ENCODE data around the gene HNRNPUL2.
"Not testable (repeated sequence)": the region's sequence is repeated elsewhere in the genome, so short reads cannot be mapped to it uniquely, and the experiment has no call there.

HNRNPUL2 gene

DNA sequence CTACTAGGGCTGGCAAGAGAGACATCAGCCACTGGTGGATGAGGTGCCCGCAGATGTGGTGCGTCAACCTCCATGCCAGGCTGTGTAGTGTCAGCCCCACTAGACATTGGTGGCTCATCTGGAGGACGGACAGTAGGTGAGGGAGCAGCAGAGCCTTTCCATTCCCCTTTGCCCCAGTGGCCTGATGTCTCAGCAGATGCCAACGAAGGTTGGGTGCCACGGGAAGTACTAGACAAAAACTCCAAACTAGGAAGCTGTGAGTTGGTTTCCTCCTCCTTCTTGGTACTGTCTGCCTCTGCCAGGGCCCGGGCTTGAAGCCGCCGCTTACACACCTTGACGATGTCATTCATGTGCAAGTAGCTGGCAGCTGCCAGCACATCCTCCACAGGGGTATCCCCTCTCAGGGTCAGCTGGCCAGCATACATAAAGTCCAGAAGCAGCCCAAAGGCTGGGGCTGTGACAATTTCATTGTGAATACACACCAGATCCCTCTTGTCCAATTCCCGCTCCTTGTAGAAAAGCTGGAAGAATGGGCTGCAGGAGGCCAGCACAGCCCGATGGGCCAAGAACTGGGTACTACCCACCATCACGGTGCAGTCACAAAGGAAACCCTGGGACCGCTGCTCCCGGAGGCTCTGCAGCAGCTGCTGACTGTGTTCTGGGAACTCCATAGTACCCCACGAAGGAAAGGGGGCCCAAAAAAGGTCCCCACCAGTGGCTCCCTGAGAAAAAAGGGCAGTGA, 25.9 kb upstream of the HNRNPUL2 start:
- no peak overlapping the region for H2AFZ ChIP-seq (ENCODE audit: low read length, unreplicated experiment)
- H3K4me3 ChIP-seq (ENCODE audit: low read depth, low read length): peak overlapping the region; percentile 91
- peaks cover 4% of the 10 kb centered on the region for H3K79me2 ChIP-seq (ENCODE audit: control insufficient read depth, insufficient read depth, low read length, unreplicated experiment)
- H3K4me1 ChIP-seq (ENCODE audit: control insufficient read depth, insufficient read depth, low read length, unreplicated experiment): no peaks in the 10 kb centered on the region
- no peaks in the 10 kb centered on the region for H3K27me3 ChIP-seq (ENCODE audit: insufficient read depth, low read length)
- peaks cover 7% of the 10 kb centered on the region for H3K36me3 ChIP-seq (ENCODE audit: insufficient read depth, low read length)
- no peak overlapping the region for H3K27ac ChIP-seq (ENCODE audit: low read depth, low read length)

- Histone ChIP-seq H3K27ac (ENCODE audit: low read depth, low read length) (no peak overlapping the region), H3K79me2 (ENCODE audit: control insufficient read depth, insufficient read depth, low read length, unreplicated experiment) (peaks cover 4% of the 10 kb centered on the region), H3K36me3 (ENCODE audit: insufficient read depth, low read length) (peaks cover 7% of the 10 kb centered on the region), H3K27me3 (ENCODE audit: insufficient read depth, low read length) (no peaks in the 10 kb centered on the region), H3K4me3 (ENCODE audit: low read depth, low read length) (no peak overlapping the region), H2AFZ (ENCODE audit: low read length, unreplicated experiment) (no peak overlapping the region), H3K4me1 (ENCODE audit: control insufficient read depth, insufficient read depth, low read length, unreplicated experiment) (no peaks in the 10 kb centered on the region)
These were observed 25.0 kb upstream of the HNRNPUL2 start for GRCh38 chr11:62752177-62752785.

DNA sequence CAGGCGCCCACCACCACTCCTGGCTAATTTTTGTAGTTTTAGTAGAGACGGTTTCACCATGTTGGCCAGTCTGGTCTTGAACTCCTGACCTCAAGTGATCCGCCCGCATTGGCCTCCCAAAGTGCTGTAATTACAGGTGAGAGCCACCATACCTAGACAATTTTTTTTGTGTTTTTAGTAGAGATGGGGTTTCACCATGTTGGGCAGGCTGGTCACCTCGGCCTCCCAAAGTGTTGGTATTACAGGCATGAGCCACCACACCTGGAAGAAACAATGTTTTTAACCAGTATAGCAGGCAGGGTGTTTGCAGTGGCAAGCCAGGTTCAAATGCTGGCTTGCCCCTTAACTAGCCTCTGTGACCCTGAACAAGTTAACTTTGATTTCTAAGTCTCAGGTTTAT, 22.7 kb upstream of the HNRNPUL2 start:
- not testable (repeated sequence) for H3K27ac ChIP-seq (ENCODE audit: low read depth, low read length); H3K79me2 ChIP-seq (ENCODE audit: control insufficient read depth, insufficient read depth, low read length, unreplicated experiment); H2AFZ ChIP-seq (ENCODE audit: low read length, unreplicated experiment); H3K36me3 ChIP-seq (ENCODE audit: insufficient read depth, low read length); H3K27me3 ChIP-seq (ENCODE audit: insufficient read depth, low read length); H3K4me1 ChIP-seq (ENCODE audit: control insufficient read depth, insufficient read depth, low read length, unreplicated experiment); H3K4me3 ChIP-seq (ENCODE audit: low read depth, low read length)

DNA sequence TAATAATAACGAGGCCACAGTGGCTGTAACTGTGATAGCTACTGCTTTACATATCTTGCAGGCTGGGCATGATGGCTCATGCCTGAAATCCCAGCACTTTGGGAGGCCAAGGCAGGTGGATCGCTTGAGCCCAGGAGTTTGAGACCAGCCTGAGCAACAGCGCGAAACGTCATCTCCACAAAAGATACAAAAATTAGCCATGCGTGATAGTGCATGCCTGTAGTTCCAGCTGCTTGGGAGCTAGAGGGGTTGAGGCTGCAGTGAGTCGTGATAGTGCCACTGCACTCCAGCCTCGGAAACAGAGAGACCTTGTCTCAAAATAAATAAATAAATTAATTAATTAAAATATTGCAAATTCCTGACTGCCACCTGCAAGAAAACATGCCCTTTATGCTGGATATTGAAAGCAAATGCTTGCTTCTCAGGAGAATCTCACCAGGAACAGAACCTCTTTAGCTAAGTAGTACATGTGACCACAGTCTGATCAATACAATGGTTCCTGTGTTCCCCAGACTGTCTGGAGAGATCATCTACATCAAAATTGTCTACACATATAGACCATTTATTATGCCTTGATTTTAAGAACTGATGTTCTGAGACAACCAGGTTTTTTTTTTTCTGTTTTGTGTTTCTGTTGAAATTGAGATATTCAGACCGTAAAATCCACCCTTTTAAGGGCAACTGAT, 20.4 kb upstream of the HNRNPUL2 start:
- no peak overlapping the region for H3K27ac ChIP-seq (ENCODE audit: low read depth, low read length)
- peaks cover 3% of the 10 kb centered on the region for H3K79me2 ChIP-seq (ENCODE audit: control insufficient read depth, insufficient read depth, low read length, unreplicated experiment)
- H3K4me1 ChIP-seq (ENCODE audit: control insufficient read depth, insufficient read depth, low read length, unreplicated experiment): no peaks in the 10 kb centered on the region
- H2AFZ ChIP-seq (ENCODE audit: low read length, unreplicated experiment): no peak overlapping the region
- peaks cover 2% of the 10 kb centered on the region for H3K36me3 ChIP-seq (ENCODE audit: insufficient read depth, low read length)
- no peak overlapping the region for H3K4me3 ChIP-seq (ENCODE audit: low read depth, low read length)
- no peaks in the 10 kb centered on the region for H3K27me3 ChIP-seq (ENCODE audit: insufficient read depth, low read length)

- Histone ChIP-seq H3K4me3 (ENCODE audit: low read depth, low read length) (no peak overlapping the region), H3K79me2 (ENCODE audit: control insufficient read depth, insufficient read depth, low read length, unreplicated experiment) (peaks cover 4% of the 10 kb centered on the region), H3K4me1 (ENCODE audit: control insufficient read depth, insufficient read depth, low read length, unreplicated experiment) (no peaks in the 10 kb centered on the region), H3K27ac (ENCODE audit: low read depth, low read length) (no peak overlapping the region), H3K27me3 (ENCODE audit: insufficient read depth, low read length) (no peaks in the 10 kb centered on the region), H2AFZ (ENCODE audit: low read length, unreplicated experiment) (no peak overlapping the region), H3K36me3 (ENCODE audit: insufficient read depth, low read length) (peaks cover 14% of the 10 kb centered on the region)
These were observed 9.9 kb upstream of the HNRNPUL2 start for GRCh38 chr11:62737196-62737595.

- Histone ChIP-seq H3K4me3 (ENCODE audit: low read depth, low read length) (no peak overlapping the region), H2AFZ (ENCODE audit: low read length, unreplicated experiment) (no peak overlapping the region), H3K36me3 (ENCODE audit: insufficient read depth, low read length) (peaks cover 8% of the 10 kb centered on the region), H3K27ac (ENCODE audit: low read depth, low read length) (no peak overlapping the region), H3K27me3 (ENCODE audit: insufficient read depth, low read length) (no peaks in the 10 kb centered on the region), H3K4me1 (ENCODE audit: control insufficient read depth, insufficient read depth, low read length, unreplicated experiment) (peaks cover 8% of the 10 kb centered on the region), H3K79me2 (ENCODE audit: control insufficient read depth, insufficient read depth, low read length, unreplicated experiment) (peaks cover 28% of the 10 kb centered on the region)
These were observed 5.6 kb upstream of the HNRNPUL2 start for GRCh38 chr11:62732830-62733229.

GRCh38 chr11:62730076-62730475, 2.8 kb upstream of the HNRNPUL2 start:
- not testable (repeated sequence) for H3K27ac ChIP-seq (ENCODE audit: low read depth, low read length); H3K27me3 ChIP-seq (ENCODE audit: insufficient read depth, low read length); H2AFZ ChIP-seq (ENCODE audit: low read length, unreplicated experiment); H3K4me1 ChIP-seq (ENCODE audit: control insufficient read depth, insufficient read depth, low read length, unreplicated experiment)
- peak overlapping the region; percentile 99 for H3K4me3 ChIP-seq (ENCODE audit: low read depth, low read length)
- H3K36me3 ChIP-seq (ENCODE audit: insufficient read depth, low read length): peaks cover 15% of the 10 kb centered on the region
- H3K79me2 ChIP-seq (ENCODE audit: control insufficient read depth, insufficient read depth, low read length, unreplicated experiment): peaks cover 47% of the 10 kb centered on the region

DNA sequence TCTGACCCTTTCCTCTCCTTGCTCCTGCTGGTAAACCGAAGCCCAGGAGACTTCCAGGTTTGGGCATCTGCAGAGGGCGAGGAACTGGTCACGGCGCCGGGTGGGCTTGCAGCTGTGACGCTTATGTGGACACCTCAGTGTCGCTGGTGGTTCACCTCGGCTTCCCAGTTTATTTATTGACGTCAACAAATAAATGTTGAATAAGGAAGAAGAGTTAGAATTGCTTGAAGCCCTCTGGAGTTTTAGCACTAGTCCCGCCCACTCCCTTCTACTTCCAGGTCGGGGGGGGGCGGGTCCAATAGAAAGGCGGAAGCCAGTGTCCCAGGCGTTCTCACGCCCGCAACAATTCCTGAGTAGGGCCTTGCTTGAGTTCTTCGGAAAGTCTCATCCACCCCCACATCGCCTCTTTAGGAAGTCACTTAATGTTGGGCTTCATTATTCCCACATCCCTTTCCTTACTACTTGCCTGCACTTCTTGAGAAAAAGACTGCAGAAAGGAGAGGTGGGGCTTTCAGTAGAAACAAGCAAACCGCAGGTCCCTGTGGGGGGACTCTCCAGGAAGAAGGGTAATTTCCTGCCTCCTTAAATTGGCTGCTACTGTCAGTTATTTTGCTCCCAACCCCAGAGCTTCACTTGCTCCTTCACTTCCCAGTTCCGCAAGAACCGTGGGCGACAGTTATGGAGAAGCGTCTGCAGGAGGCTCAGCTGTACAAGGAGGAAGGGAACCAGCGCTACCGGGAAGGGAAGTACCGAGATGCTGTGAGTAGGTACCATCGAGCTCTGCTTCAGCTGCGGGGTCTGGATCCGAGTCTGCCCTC, 1.1 kb upstream of the HNRNPUL2 start, which contains the start of gene TTC9C:
TSS of gene TTC9C (plus strand) at position 316 of the 818 bp plus-strand sequence. CDS start at position 679, 363 bp downstream.
- Histone ChIP-seq H3K79me2 (ENCODE audit: control insufficient read depth, insufficient read depth, low read length, unreplicated experiment) (peaks cover 64% of the 10 kb centered on the region), H3K4me1 (ENCODE audit: control insufficient read depth, insufficient read depth, low read length, unreplicated experiment) (peaks cover 20% of the 10 kb centered on the region), H3K4me3 (ENCODE audit: low read depth, low read length) (peak within 1 kb of the TSS; percentile 99), H3K27me3 (ENCODE audit: insufficient read depth, low read length) (no peaks in the 10 kb centered on the region), H2AFZ (ENCODE audit: low read length, unreplicated experiment) (peak within 1 kb of the TSS; percentile 98), H3K27ac (ENCODE audit: low read depth, low read length) (peak within 1 kb of the TSS; percentile 90), H3K36me3 (ENCODE audit: insufficient read depth, low read length) (peaks cover 29% of the 10 kb centered on the region)

- Histone ChIP-seq H3K36me3 (ENCODE audit: insufficient read depth, low read length) (peaks cover 30% of the 10 kb centered on the region), H3K4me3 (ENCODE audit: low read depth, low read length) (peak overlapping the region; percentile 99), H2AFZ (ENCODE audit: low read length, unreplicated experiment) (peak overlapping the region; percentile 98), H3K79me2 (ENCODE audit: control insufficient read depth, insufficient read depth, low read length, unreplicated experiment) (peaks cover 65% of the 10 kb centered on the region), H3K27me3 (ENCODE audit: insufficient read depth, low read length) (no peaks in the 10 kb centered on the region), H3K4me1 (ENCODE audit: control insufficient read depth, insufficient read depth, low read length, unreplicated experiment) (peaks cover 20% of the 10 kb centered on the region), H3K27ac (ENCODE audit: low read depth, low read length) (peak overlapping the region; percentile 90)
These were observed 564 bp upstream of the HNRNPUL2 start for GRCh38 chr11:62727872-62728170.

DNA sequence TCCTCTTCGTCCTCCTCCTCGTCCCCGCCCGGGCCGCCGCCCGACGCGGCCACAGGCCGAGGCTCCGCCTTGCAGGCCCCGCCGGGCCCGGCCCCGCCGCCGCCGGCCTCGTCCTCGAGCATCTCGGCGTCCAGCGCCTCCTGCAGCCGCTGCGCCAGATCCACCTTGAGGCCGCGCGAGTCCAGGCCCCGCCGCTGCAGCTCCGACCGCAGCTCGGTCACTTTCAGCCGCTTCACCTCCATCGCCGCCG, 417 bp downstream of the HNRNPUL2 start:
- Histone ChIP-seq H2AFZ (ENCODE audit: low read length, unreplicated experiment) (peak overlapping the region; percentile 19), H3K36me3 (ENCODE audit: insufficient read depth, low read length) (peaks cover 40% of the 10 kb centered on the region)

More for the DNA sequence above, 417 bp downstream of the HNRNPUL2 start:
- no peaks in the 10 kb centered on the region for H3K27me3 ChIP-seq (ENCODE audit: insufficient read depth, low read length)
- peak overlapping the region; percentile 90 for H3K27ac ChIP-seq (ENCODE audit: low read depth, low read length)
- peaks cover 75% of the 10 kb centered on the region for H3K79me2 ChIP-seq (ENCODE audit: control insufficient read depth, insufficient read depth, low read length, unreplicated experiment)
- peaks cover 20% of the 10 kb centered on the region for H3K4me1 ChIP-seq (ENCODE audit: control insufficient read depth, insufficient read depth, low read length, unreplicated experiment)
- peak overlapping the region; percentile 99 for H3K4me3 ChIP-seq (ENCODE audit: low read depth, low read length)
